ENCODE measurements around the gene FGFR1OP2. TPM values are rescaled to one million over a fixed set of nuclear protein-coding genes. Genes with fewer than 3 reads are reported as not detected.
"Not testable (repeated sequence)": the region's sequence is repeated elsewhere in the genome, so short reads cannot be mapped to it uniquely, and the experiment has no call there.

The FGFR1OP2 gene
- total RNA-seq, 1 donor from 2014 or later, result 65.8 TPM

GRCh38 chr12:26941215-26941594, 2.9 kb downstream of the FGFR1OP2 start:
- TF ChIP-seq, protein P1, sequence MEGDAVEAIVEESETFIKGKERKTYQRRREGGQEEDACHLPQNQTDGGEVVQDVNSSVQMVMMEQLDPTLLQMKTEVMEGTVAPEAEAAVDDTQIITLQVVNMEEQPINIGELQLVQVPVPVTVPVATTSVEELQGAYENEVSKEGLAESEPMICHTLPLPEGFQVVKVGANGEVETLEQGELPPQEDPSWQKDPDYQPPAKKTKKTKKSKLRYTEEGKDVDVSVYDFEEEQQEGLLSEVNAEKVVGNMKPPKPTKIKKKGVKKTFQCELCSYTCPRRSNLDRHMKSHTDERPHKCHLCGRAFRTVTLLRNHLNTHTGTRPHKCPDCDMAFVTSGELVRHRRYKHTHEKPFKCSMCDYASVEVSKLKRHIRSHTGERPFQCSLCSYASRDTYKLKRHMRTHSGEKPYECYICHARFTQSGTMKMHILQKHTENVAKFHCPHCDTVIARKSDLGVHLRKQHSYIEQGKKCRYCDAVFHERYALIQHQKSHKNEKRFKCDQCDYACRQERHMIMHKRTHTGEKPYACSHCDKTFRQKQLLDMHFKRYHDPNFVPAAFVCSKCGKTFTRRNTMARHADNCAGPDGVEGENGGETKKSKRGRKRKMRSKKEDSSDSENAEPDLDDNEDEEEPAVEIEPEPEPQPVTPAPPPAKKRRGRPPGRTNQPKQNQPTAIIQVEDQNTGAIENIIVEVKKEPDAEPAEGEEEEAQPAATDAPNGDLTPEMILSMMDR (IDR thresholded peaks at IDR 0.05; ENCODE audit: unreplicated experiment), result no peak
- Mint-ChIP-seq H3K4me3 (ENCODE audit: unreplicated experiment) (no peak overlapping the region), H3K36me3 (ENCODE audit: low read depth, unreplicated experiment) (peaks cover 9% of the 10 kb centered on the region), H3K4me1 (ENCODE audit: unreplicated experiment) (peaks cover 27% of the 10 kb centered on the region), H3K27me3 (ENCODE audit: unreplicated experiment) (peaks cover 18% of the 10 kb centered on the region), H3K27ac (ENCODE audit: unreplicated experiment) (no peak overlapping the region), H3K9me3 (ENCODE audit: unreplicated experiment) (no peaks in the 10 kb centered on the region)
- no peak for DNase-seq (ENCODE audit: low spot score)

GRCh38 chr12:26948309-26948708, 10.0 kb downstream of the FGFR1OP2 start:
- TF ChIP-seq, protein P1 (IDR thresholded peaks at IDR 0.05; ENCODE audit: unreplicated experiment), result no peak
- DNase-seq (ENCODE audit: low spot score), result no peak
- Mint-ChIP-seq H3K27ac (ENCODE audit: unreplicated experiment) (no peak overlapping the region), H3K4me1 (ENCODE audit: unreplicated experiment) (peaks cover 4% of the 10 kb centered on the region), H3K36me3 (ENCODE audit: low read depth, unreplicated experiment) (peaks cover 4% of the 10 kb centered on the region), H3K27me3 (ENCODE audit: unreplicated experiment) (peaks cover 2% of the 10 kb centered on the region), H3K4me3 (ENCODE audit: unreplicated experiment) (no peak overlapping the region), H3K9me3 (ENCODE audit: unreplicated experiment) (no peaks in the 10 kb centered on the region)

DNA sequence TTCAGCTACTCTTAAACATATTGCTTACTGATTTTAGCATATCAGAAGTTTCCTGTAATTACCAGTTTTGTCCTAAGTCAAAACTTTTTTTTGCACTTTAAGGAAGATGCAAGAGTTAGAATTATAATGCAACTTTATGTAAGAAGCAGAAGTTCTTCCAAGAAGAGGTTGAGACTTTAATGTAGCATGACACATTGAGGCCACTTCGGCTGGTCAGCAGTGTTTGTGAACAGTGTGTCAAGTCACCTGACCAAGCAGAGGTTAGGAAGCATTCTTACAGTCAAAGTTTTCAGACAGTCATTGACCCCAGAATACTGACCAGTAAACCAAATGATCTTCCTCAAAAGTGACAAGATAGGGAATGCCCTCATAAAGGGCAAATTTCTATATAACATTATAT, 15.2 kb downstream of the FGFR1OP2 start:
- Mint-ChIP-seq H3K4me1 (ENCODE audit: unreplicated experiment) (peaks cover 4% of the 10 kb centered on the region), H3K9me3 (ENCODE audit: unreplicated experiment) (no peaks in the 10 kb centered on the region), H3K27me3 (ENCODE audit: unreplicated experiment) (peaks cover 2% of the 10 kb centered on the region), H3K27ac (ENCODE audit: unreplicated experiment) (no peak overlapping the region), H3K36me3 (ENCODE audit: low read depth, unreplicated experiment) (peaks cover 9% of the 10 kb centered on the region), H3K4me3 (ENCODE audit: unreplicated experiment) (no peak overlapping the region)
- no peak for DNase-seq (ENCODE audit: low spot score)
- TF ChIP-seq, protein P1 (IDR thresholded peaks at IDR 0.05; ENCODE audit: unreplicated experiment), result no peak

- Mint-ChIP-seq H3K4me3 (ENCODE audit: unreplicated experiment) (no peak overlapping the region), H3K36me3 (ENCODE audit: low read depth, unreplicated experiment) (peaks cover 7% of the 10 kb centered on the region), H3K9me3 (ENCODE audit: unreplicated experiment) (no peaks in the 10 kb centered on the region), H3K27ac (ENCODE audit: unreplicated experiment) (no peak overlapping the region), H3K27me3 (ENCODE audit: unreplicated experiment) (peaks cover 2% of the 10 kb centered on the region), H3K4me1 (ENCODE audit: unreplicated experiment) (peaks cover 4% of the 10 kb centered on the region)
- TF ChIP-seq, protein P1 (IDR thresholded peaks at IDR 0.05; ENCODE audit: unreplicated experiment), result no peak
- DNase-seq (ENCODE audit: low spot score), result no peak
These were observed 15.8 kb downstream of the FGFR1OP2 start for GRCh38 chr12:26954027-26954426.

DNA sequence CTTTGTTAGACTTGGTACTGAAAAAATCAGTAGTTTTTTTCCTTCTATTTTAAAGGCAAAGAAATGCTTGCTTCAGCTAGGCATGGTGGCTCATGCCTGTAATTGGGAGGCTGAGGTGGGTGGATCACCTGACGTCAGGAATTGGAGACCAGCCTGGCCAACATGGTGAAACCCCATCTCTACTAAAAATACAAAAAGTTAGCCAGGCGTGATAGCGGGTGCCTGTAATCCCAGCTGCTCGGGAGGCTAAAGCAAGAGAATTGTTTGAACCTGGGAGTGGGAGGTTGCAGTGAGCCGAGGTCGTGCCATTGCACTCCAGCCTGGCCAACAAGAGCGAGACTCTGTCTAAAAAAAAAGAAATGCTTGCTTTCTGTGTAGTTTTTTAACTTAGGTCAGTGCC, 23.1 kb downstream of the FGFR1OP2 start:
- not testable (repeated sequence) for DNase-seq (ENCODE audit: low spot score); H3K4me3 Mint-ChIP-seq (ENCODE audit: unreplicated experiment); H3K27me3 Mint-ChIP-seq (ENCODE audit: unreplicated experiment); H3K9me3 Mint-ChIP-seq (ENCODE audit: unreplicated experiment); H3K27ac Mint-ChIP-seq (ENCODE audit: unreplicated experiment); H3K4me1 Mint-ChIP-seq (ENCODE audit: unreplicated experiment)
- H3K36me3 Mint-ChIP-seq (ENCODE audit: low read depth, unreplicated experiment), result peaks cover 15% of the 10 kb centered on the region

GRCh38 chr12:26961803-26962202, 23.5 kb downstream of the FGFR1OP2 start:
- no peak overlapping the region for H3K27ac Mint-ChIP-seq (ENCODE audit: unreplicated experiment)
- no peak for DNase-seq (ENCODE audit: low spot score)
- no peaks in the 10 kb centered on the region for H3K9me3 Mint-ChIP-seq (ENCODE audit: unreplicated experiment)
- H3K4me3 Mint-ChIP-seq (ENCODE audit: unreplicated experiment), result no peak overlapping the region
- TF ChIP-seq, protein P1 (IDR thresholded peaks at IDR 0.05; ENCODE audit: unreplicated experiment), result no peak
- H3K27me3 Mint-ChIP-seq (ENCODE audit: unreplicated experiment), result no peaks in the 10 kb centered on the region
- no peaks in the 10 kb centered on the region for H3K4me1 Mint-ChIP-seq (ENCODE audit: unreplicated experiment)
- peaks cover 12% of the 10 kb centered on the region for H3K36me3 Mint-ChIP-seq (ENCODE audit: low read depth, unreplicated experiment)
